Measurements from ENCODE around the gene ATP8B4. TPM values are rescaled to one million over a fixed set of nuclear protein-coding genes. Genes with fewer than 3 reads are reported as not detected.

ATP8B4 gene
- total and polyA plus RNA-seq, 12 donors: 0.39 to 5.3 (median 1.6) TPM

DNA sequence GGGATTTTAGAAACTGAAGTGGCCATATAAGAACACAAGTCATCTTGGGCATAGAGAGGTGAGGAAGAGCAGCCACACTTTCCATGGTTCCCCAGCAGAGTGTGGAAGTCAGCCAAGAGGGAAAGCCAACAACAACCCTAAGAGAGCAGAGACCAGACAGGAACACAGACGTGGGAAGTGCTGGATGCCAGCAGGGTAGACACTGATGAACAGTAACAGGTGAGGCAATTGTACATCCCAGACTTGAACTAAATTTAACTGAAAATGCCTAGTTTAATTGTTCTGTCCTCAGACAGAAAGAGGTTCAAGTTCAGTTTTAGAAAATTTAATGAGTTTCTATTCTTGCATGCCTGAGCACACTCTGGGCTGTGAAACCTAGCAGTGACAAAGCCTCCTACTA, 212.1 kb downstream of the ATP8B4 start:
- peak overlapping the region in 4 of 10 donors; percentile 2 to 36 (median 21) for H3K27ac ChIP-seq

DNA sequence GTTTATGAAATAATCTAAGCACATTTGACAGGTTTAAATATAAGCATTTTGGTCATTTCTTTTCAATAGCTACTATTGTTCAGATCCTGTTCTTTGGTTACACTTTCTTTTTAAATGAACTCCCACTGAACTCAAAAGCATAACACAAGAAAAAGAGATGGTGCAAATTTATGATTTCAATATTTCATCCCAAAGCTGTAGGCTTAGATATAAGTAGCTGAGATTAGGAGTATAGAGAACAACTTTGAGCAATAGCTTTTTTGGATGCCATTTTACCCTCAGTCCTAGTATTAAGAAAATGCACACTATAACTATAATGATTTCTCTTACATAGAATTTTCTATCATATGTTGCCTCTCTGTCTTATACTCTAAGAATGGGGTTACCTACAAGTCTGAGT, 213.8 kb downstream of the ATP8B4 start:
- Histone ChIP-seq H3K36me3 (no peaks in the 10 kb centered on the region), H3K27ac (no peak overlapping the region), H3K4me1 (peaks cover 0 to 35% (median 12%) of the 10 kb centered on the region in 9 donors), H3K27me3 (no peaks in the 10 kb centered on the region), H3K9me3 (peaks cover 0 to 6% (median 1%) of the 10 kb centered on the region in 11 donors), H3K4me3 (no peak overlapping the region)
- intact Hi-C loops (cut with DNase I): loop anchor here in 2 of 10 donors (10.0 kb wide), 2 partner anchors 100 to 280 kb away; partner anchors contain the start of genes DTWD1 (in 1 of the 2) and FAM227B (in 1 of the 2)
- TF ChIP-seq, protein P1, sequence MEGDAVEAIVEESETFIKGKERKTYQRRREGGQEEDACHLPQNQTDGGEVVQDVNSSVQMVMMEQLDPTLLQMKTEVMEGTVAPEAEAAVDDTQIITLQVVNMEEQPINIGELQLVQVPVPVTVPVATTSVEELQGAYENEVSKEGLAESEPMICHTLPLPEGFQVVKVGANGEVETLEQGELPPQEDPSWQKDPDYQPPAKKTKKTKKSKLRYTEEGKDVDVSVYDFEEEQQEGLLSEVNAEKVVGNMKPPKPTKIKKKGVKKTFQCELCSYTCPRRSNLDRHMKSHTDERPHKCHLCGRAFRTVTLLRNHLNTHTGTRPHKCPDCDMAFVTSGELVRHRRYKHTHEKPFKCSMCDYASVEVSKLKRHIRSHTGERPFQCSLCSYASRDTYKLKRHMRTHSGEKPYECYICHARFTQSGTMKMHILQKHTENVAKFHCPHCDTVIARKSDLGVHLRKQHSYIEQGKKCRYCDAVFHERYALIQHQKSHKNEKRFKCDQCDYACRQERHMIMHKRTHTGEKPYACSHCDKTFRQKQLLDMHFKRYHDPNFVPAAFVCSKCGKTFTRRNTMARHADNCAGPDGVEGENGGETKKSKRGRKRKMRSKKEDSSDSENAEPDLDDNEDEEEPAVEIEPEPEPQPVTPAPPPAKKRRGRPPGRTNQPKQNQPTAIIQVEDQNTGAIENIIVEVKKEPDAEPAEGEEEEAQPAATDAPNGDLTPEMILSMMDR (IDR thresholded peaks at IDR 0.05): no peak
- ATAC-seq: no peak
- DNase-seq: no peak

More for the DNA sequence above, 212.1 kb downstream of the ATP8B4 start:
- WGBS, 2 donors: 20 to 29% methylated on average over 1 of the region's 1 CpG
- Histone ChIP-seq H3K27me3 (no peaks in the 10 kb centered on the region), H3K36me3 (no peaks in the 10 kb centered on the region), H3K9me3 (peaks cover 0 to 21% (median 9%) of the 10 kb centered on the region in 11 donors), H3K4me1 (peaks cover 0 to 18% (median 9%) of the 10 kb centered on the region in 9 donors), H3K4me3 (no peak overlapping the region)
- DNase-seq: no peak
- intact Hi-C loops (cut with DNase I): loop anchor here in 2 of 10 donors (10.0 kb wide), 2 partner anchors 98 to 282 kb away; partner anchors contain the start of genes DTWD1 (in 1 of the 2) and FAM227B (in 1 of the 2)
- TF ChIP-seq, protein P1 (IDR thresholded peaks at IDR 0.05): no peak
- no peak for ATAC-seq

DNA sequence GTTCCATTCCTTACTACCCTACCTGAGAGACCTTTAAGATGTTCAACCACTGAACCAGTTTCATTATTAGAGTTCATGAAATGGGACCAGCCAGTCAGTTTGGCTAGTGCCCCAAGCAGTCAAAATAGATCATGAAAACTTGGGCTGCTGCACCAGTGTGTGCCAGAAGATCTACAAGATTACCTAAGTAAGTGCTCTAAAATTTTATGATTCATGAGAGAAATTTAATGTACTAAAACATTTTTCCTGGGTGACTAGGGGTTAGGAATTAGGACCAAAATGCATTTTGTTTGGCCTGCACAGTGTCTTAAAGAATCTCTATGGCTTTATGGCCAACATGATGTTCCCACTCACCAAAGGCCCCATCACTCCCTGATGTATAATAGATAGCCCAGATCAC, 214.7 kb downstream of the ATP8B4 start:
- Histone ChIP-seq H3K9me3 (no peaks in the 10 kb centered on the region), H3K4me3 (no peak overlapping the region), H3K27me3 (no peaks in the 10 kb centered on the region), H3K27ac (peak overlapping the region in 7 of 10 donors; percentile 74 to 87 (median 78)), H3K36me3 (no peaks in the 10 kb centered on the region), H3K4me1 (peaks cover 0 to 44% (median 18%) of the 10 kb centered on the region in 9 donors)
- no peak for ATAC-seq
- TF ChIP-seq, protein P1 (IDR thresholded peaks at IDR 0.05): no peak
- no peak for DNase-seq
- intact Hi-C loops (cut with DNase I): loop anchor here in 4 of 10 donors (5.0 to 10.0 kb wide), 3 partner anchors 101 to 279 kb away; partner anchors contain the start of genes DTWD1 (in 1 of the 4) and FAM227B (in 1 of the 4)

DNA sequence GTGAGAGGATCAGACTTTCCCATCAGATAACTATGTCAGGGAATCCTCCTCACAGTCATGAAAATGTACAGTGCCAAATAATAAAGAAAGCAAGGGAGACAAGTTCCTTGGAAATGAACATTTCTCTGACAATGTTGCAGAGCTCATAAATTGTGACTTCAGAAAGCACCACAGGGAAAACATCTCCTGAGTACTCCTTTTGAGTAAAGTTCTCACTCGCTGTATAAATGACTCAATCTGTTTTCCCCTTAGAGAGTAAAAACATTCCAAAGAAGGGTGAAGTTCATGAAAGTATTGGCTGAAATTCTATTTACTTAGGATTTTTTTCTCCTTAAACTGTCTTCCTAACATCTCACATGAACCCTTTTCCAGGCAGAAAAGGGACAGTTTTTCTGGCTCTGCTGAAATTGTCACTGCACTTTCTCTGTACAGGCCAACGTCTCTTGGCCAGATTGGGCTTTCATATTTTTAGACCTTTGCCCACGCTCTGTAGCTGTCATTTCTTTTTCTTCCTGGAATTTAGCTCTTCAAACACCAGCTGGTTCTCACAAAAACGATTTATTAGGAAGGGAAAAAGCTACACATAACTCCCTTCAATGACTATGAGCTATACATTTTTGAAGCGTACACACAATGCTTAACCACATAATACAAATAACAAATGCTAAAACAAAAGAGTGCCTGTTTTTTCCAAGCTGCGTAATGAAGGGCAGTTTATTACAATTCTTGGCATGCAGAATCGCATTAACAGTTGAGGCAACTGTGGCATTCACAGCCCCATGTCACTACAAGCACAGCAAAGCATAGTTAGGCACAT, 216.1 kb downstream of the ATP8B4 start:
- Histone ChIP-seq H3K36me3 (no peaks in the 10 kb centered on the region), H3K4me1 (peaks cover 0 to 46% (median 18%) of the 10 kb centered on the region in 9 donors), H3K27me3 (no peaks in the 10 kb centered on the region), H3K4me3 (no peak overlapping the region), H3K27ac (peak overlapping the region; percentile 8 to 87 (median 78)), H3K9me3 (no peaks in the 10 kb centered on the region)
- TF ChIP-seq, protein P1 (IDR thresholded peaks at IDR 0.05): no peak
- intact Hi-C loops (cut with DNase I): loop anchor here in 4 of 10 donors (2.0 to 10.0 kb wide), 4 partner anchors 100 to 278 kb away; partner anchors contain the start of genes DTWD1 (in 1 of the 4) and FAM227B (in 1 of the 4)
- ATAC-seq: peak; percentile 70 to 91 (median 84)
- 48 to 52% methylated on average over 7 of the region's 7 CpGs for WGBS, 2 donors
- DNase-seq: peak in 1 of 2 donors; percentile 33
